Activated T-cell treated with anti-CD3 and anti-CD28 coated beads, Interleukin-2, amount 50 U/mL, for 4 hours (primary cell): Measurements from ENCODE around the gene RRP1. TPM values are rescaled to one million over a fixed set of nuclear protein-coding genes. Genes with fewer than 3 reads are reported as not detected.
"Not testable (repeated sequence)": the region's sequence is repeated elsewhere in the genome, so short reads cannot be mapped to it uniquely, and the experiment has no call there.

ENCODE experiments used
- ATAC-seq, 2 donors: fragments of 200-7000 bp; cut with Tn5 transposase; one replicate each; pipeline ENCODE4 v1.10.0; 2021
- DNase-seq: peaks from one replicate; pipeline ENCODE4 v3.0.0-alpha.2; 2020
- H3K27me3 Mint-ChIP-seq: one replicate; pipeline ENCODE4 v1.8.0; 2021; ENCODE audit warnings: low read depth, mixed read lengths
- H3K36me3 Mint-ChIP-seq: one replicate; pipeline ENCODE4 v1.8.0; 2022; ENCODE audit warnings: mixed read lengths; ENCODE audit not compliant: insufficient read depth
- H3K4me1 Mint-ChIP-seq: one replicate; pipeline ENCODE4 v1.8.0; 2021; ENCODE audit warnings: low read depth, mixed read lengths
- H3K4me3 Mint-ChIP-seq: one replicate; pipeline ENCODE4 v1.8.0; 2021; ENCODE audit warnings: mild to moderate bottlenecking, moderate library complexity, mixed read lengths
- H3K9me3 Mint-ChIP-seq: one replicate; pipeline ENCODE4 v1.8.0; 2021; ENCODE audit warnings: mixed read lengths
- total RNA-seq, 3 donors: library from RNA; stranded (reverse); gene quantifications; one replicate each; pipeline ENCODE4 v1.2.1, GENCODE V29; 2021

RRP1 gene
- total RNA-seq, 3 donors from 2014 or later = 132 to 139 (median 136) TPM

DNA sequence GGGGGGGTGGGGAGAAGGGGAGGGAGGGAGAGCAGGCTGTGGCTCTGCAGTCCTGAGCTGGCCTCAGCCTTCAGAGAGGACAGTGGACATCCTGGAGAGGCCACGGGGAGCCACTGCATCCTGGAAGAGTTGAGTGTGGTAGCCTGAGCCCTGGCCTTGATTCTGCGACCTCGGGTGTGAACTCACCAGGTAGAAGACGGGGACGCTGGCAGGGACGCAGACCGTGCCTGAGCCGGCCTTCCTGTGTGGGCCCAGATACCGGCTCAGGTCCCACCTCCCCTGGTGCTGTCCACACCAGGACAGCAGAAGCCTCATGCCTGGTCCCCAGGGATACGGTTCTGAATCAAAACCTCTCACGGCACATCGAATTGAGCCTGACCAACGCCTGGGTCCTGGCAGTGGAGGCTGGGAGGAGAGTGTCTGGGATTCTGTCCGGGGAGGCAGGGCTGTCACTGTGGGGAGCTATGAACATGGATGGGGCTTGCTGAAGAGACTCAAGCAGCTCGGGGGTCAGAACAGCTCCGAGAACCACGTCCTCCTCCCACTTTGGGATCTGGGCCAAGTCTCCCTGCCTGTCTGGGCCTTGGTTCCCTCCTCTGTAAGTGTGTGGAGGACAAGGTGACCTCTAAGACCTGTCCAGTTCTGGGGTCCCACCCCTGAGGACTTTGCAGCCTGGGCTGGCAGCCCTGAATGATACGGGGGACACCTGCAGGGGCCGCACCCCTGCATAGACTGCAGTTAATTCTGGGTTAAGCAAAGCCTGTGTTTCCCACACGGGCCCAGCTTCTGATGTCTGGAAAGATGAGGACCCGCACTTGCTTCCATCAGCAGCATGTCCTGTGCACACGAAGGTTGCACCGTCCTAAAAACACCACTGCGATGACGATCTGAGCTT, 30.4 kb downstream of the RRP1 start:
- DNase-seq = no peak
- no peak for ATAC-seq
- no peak overlapping the region for H3K4me3 Mint-ChIP-seq
- peaks cover 7% of the 10 kb centered on the region for H3K9me3 Mint-ChIP-seq
- H3K4me1 Mint-ChIP-seq = no peaks in the 10 kb centered on the region
- H3K36me3 Mint-ChIP-seq = peaks cover 5% of the 10 kb centered on the region
- H3K27me3 Mint-ChIP-seq = peaks cover 2% of the 10 kb centered on the region

DNA sequence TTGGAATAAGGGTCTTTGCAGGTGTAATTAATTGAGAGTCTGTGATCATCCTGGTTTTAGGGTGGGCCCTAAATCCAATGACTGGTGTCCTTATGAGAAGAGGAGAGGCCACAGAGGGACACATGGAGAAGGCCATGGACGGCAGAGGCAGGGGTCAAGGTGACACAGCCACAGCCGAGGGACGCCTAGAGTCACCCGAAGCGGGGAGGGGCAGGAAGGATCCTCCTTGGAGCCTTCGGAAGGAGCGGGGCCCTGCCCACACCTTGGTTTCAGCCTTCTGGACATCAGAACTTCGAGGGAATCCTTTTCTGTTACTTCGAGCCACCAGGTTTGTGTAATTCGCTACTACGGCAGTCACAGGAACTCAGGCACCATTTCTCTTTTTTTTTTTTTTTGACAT, 31.1 kb downstream of the RRP1 start:
- no peak for DNase-seq
- no peak for ATAC-seq
- Mint-ChIP-seq H3K4me1 (no peaks in the 10 kb centered on the region), H3K4me3 (no peak overlapping the region), H3K36me3 (peaks cover 5% of the 10 kb centered on the region), H3K27me3 (peaks cover 1% of the 10 kb centered on the region), H3K9me3 (peaks cover 7% of the 10 kb centered on the region)

DNA sequence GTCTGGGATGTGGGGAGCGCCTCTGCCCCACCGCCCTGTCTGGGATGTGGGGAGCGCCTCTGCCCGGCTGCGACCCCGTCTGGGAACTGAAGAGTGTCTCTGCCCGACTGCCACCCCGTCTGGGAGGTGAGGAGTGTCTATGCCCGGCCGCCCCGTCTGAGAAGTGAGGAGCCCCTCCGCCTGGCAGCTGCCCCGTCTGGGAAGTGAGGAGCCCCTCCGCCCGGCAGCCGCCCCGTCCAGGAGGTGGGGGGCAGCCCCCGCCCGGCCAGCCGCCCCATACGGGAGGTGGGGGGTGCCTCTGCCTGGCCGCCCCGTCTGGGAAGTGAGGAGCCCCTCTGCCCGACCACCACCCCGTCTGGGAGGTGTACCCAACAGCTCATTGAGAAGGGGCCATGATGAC, 32.8 kb downstream of the RRP1 start:
- H3K4me1 Mint-ChIP-seq, H3K4me3 Mint-ChIP-seq, DNase-seq, H3K9me3 Mint-ChIP-seq, H3K27me3 Mint-ChIP-seq, H3K36me3 Mint-ChIP-seq, ATAC-seq: not testable (repeated sequence)

DNA sequence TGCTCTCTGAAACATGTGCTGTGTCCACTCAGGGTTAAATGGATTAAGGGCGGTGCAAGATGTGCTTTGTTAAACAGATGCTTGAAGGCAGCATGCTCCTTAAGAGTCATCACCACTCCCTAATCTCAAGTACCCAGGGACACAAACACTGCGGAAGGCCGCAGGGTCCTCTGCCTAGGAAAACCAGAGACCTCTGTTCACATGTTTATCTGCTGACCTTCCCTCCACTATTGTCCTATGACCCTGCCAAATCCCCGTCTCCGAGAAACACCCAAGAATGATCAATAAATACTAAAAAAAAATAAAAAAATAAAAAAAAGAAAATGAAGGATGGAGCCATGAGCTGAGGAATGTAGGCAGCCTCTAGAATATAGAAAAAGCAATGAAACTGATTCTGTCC, 33.4 kb downstream of the RRP1 start:
- H3K27me3 Mint-ChIP-seq, H3K4me1 Mint-ChIP-seq, H3K9me3 Mint-ChIP-seq, ATAC-seq, DNase-seq, H3K36me3 Mint-ChIP-seq, H3K4me3 Mint-ChIP-seq: not testable (repeated sequence)

DNA sequence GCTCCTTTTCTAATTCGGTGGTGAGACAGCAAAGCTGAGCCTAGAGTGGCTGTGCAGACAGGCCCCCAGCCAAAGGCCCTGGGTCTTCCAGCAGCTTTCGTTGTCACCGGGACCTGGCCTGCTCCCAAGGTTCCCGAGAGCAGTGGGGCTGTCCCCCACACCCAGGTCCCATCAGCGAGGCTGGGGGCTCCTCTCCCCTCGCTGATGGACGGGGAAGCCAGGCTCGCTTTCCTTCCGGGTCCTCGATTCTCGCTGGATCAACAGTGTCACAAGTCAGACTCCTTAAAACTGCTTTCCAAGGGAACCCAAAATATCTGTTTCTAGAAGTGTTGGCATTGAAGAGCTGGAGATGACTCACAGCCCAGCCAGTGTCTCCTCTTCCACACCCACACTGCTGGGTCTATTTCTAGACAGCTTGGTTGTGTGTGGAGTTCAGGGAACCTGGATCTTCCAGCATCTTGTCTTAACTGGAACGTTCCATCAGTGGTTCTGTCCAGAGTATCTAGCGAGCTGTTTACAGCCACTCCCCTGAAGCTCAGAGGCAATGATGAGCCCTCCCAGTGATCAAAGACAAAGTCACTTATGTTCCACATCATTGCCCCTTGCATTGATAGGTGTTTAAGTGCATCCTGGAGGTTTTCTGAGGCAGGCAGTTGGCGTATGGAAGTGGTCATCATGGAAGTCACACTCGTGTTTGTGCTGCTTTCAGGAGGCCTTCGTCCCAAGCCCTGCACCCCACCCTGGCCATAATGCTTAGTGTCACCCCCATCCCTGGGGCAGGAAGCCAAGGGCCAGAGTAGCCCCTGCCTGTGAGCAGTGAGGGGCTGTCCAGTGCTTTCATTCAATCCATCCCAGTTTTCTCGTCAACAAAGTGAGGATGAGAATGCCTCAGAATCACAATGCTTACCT, 35.2 kb downstream of the RRP1 start:
- Mint-ChIP-seq H3K4me3 (no peak overlapping the region), H3K9me3 (no peaks in the 10 kb centered on the region), H3K36me3 (no peaks in the 10 kb centered on the region), H3K4me1 (no peaks in the 10 kb centered on the region), H3K27me3 (peaks cover 6% of the 10 kb centered on the region)
- peak in 1 of 2 donors; percentile 54 for ATAC-seq
- no peak for DNase-seq

DNA sequence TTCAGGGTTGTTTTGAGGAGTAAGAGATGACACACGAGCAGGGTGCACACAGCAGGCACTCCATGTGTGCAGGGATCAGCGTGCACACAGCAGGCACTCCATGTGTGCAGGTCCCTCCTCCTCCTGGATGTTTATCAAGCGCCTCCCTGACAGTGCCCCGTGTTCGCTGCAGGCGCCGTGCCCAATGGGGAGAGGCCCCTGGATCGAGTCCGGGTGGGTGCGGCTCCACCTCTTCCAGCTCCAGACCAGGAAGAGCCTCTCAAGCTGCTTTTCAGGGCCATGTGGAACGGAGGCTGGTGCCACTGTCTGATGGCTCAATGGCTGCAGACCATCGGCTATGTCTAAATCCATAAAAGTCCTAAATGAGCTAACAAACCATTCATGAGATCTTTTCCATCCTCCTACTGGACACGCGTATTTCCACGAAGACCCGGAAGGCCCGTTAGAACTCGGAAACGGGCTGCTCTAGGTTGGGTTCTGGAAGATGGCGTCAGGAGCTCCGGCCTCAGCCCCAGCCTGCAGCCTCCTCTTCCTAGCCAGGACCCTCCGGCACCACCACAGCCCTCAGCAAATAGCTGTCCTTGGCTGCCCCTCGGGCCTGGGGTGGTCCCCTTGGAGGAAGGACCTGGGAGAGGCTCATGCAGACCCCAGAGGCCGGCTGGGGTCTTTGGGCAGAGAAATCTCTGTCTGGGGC, 36.0 kb downstream of the RRP1 start:
- DNase-seq (no peak), ATAC-seq (no peak)
- H3K9me3 Mint-ChIP-seq = no peaks in the 10 kb centered on the region
- H3K4me1 Mint-ChIP-seq = no peaks in the 10 kb centered on the region
- no peak overlapping the region for H3K4me3 Mint-ChIP-seq
- H3K36me3 Mint-ChIP-seq = no peaks in the 10 kb centered on the region
- peaks cover 6% of the 10 kb centered on the region for H3K27me3 Mint-ChIP-seq

DNA sequence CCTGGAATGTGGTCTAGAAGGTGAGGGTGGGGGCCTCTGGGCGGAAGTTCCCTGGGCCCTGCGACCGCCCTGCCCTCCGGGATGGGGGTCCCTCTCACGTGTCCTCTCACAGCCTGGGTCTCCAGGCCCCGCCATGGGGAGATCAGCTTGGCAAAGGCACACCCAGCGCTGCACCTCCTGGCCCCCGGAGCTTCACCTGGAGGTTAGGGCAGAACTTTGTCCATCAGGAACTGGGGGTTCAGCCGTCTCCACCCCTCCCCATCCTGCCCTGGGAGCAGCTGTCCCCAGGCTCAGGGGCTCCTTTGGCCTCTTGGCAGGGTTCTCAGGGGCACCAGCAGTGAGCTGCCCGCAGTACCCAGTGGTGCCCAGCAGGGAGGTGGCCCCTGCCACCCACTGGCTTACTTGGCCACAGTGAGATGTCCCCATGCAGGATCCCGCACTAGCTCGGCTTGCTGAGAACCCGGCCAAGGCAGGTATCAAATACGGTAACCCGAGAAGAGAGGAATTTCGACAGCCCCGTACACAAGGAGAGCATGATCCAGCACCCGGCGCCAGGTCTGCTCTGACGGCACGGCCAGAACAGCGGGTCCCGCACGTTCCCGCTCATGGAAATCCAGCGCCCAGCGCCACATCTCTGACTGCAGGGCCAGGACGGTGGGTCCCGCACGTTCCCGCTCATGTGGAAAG, 36.7 kb downstream of the RRP1 start:
- H3K27me3 Mint-ChIP-seq = peaks cover 8% of the 10 kb centered on the region
- H3K36me3 Mint-ChIP-seq = no peaks in the 10 kb centered on the region
- H3K4me1 Mint-ChIP-seq = no peaks in the 10 kb centered on the region
- H3K9me3 Mint-ChIP-seq = no peaks in the 10 kb centered on the region
- ATAC-seq (peak in 1 of 2 donors; percentile 49), DNase-seq (no peak)
- no peak overlapping the region for H3K4me3 Mint-ChIP-seq

DNA sequence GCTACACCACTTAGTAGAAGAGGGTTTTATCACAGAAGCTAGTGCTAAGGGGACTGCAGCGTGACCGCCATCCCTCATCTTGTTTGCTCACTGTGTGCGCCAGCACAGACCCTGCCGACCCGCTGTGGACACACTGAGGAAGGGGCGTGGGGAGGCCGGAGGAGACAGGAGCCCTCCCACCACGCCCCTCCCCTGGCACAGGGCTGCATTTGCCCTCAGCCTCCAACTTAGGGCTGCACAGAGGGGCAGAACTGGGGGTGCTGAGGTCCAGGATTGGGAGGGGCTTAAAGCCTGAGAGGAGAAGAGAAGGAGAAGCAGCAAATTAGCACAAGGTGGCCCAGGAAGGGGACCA, 37.2 kb downstream of the RRP1 start:
- no peak for DNase-seq
- no peaks in the 10 kb centered on the region for H3K9me3 Mint-ChIP-seq
- ATAC-seq = no peak
- H3K36me3 Mint-ChIP-seq = no peaks in the 10 kb centered on the region
- no peaks in the 10 kb centered on the region for H3K4me1 Mint-ChIP-seq
- H3K27me3 Mint-ChIP-seq = peaks cover 8% of the 10 kb centered on the region
- no peak overlapping the region for H3K4me3 Mint-ChIP-seq

DNA sequence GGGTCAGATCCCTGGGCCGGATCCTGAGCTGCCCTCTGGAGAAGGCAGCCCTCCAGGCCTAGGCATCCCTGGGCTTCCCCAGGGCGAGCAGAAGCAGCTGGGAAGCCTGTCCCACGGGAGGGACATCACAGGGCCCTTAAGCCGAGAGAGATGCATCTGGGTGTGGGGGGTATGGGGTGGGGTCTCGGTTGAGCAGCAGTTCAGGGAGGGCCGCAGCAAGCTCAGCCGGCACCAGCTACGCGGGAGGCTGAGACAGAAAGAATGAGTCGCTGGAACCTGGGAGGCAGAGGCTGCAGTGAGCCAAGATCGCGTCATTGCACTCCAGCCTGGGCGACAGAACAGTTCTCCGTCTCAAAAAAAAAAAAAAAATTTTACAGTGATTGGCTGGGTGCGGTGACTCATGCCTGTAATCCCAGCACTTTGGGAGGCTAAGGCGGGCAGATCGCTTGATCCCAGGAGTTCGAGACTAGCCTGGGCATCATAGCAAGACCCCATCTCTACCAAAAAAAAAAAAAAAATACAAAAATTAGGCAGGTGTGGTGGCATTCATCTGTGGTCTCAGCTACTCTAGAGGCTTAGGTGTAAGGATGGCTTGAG, 37.7 kb downstream of the RRP1 start:
- H3K4me1 Mint-ChIP-seq = no peaks in the 10 kb centered on the region
- ATAC-seq (peak in 1 of 2 donors; percentile 34), DNase-seq (no peak)
- H3K36me3 Mint-ChIP-seq = no peaks in the 10 kb centered on the region
- no peaks in the 10 kb centered on the region for H3K9me3 Mint-ChIP-seq
- H3K27me3 Mint-ChIP-seq = peaks cover 8% of the 10 kb centered on the region
- no peak overlapping the region for H3K4me3 Mint-ChIP-seq

DNA sequence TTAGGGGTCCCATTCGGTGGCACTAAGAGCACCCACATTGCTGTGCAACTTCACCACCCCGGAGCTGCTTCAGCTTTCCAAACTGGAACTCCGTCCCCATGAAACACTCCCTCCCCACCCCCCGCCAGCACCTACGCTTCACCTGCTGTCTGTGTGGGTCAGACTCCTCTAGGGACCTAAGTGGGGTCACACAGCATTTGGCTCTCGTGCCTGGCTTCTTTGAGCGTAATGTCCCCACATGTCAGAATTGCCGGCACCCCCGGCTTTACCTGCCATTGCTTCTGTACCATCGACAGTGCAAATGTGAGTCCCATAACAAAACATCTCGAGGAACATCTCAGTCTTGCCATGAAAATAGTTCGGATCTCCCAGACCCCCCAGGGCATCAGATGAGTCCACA, 39.8 kb downstream of the RRP1 start:
- ATAC-seq = no peak
- H3K4me1 Mint-ChIP-seq = no peaks in the 10 kb centered on the region
- peaks cover 26% of the 10 kb centered on the region for H3K27me3 Mint-ChIP-seq
- no peak for DNase-seq
- H3K36me3 Mint-ChIP-seq = no peaks in the 10 kb centered on the region
- H3K4me3 Mint-ChIP-seq = no peak overlapping the region
- H3K9me3 Mint-ChIP-seq = no peaks in the 10 kb centered on the region

DNA sequence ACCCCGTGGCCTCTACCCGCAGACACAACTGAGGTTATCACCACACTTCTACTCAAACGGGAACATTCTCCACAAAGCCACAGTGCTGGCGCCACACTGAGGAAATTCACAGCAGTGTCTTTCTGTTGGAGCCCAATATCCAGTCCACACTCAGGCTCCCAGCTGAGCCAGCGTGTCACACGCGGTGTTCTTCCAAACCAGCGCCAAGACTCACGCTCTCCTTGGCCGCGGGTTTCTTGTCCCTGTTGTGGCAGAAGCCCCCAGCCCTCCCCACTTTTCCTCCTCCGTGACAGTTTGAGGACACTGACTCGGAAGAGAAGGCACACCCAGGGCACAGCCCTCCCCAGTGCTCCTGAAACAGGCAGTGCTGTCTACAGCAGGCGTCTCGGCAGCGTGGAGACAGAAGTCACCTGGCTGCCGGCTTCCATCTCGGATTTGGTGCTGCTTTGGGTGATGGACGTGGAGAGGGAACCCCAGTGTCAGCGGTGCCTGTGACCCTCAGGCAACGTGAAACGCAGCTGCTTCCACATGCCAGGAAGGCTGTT, 40.3 kb downstream of the RRP1 start:
- no peaks in the 10 kb centered on the region for H3K36me3 Mint-ChIP-seq
- DNase-seq (no peak), ATAC-seq (no peak)

DNA sequence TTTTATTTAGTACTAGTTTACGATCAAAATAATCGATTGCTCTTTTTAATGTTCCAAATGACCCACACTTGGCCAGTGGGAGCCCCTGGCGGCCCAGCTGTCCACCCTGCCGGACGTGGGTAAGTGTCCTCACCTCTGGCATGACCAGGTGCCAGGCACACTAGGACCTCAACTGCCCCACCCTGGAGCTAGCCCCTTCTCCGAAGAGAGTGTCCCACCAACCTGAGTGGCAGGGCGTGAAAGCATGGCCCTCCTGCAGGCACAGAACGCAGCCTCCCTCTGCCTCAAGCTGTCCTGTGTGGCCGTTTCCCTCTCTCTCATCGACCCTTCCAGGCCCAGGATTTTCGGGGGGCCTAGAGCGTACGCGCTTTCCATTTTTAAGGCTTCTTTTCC, 42.8 kb downstream of the RRP1 start:
- Mint-ChIP-seq H3K9me3 (no peaks in the 10 kb centered on the region), H3K4me3 (no peak overlapping the region), H3K36me3 (no peaks in the 10 kb centered on the region), H3K4me1 (peaks cover 2% of the 10 kb centered on the region), H3K27me3 (peaks cover 43% of the 10 kb centered on the region)
- ATAC-seq = no peak
- DNase-seq = no peak

More for the DNA sequence above, 40.3 kb downstream of the RRP1 start:
- Mint-ChIP-seq H3K9me3 (no peaks in the 10 kb centered on the region), H3K4me3 (no peak overlapping the region), H3K4me1 (peaks cover 1% of the 10 kb centered on the region), H3K27me3 (peaks cover 29% of the 10 kb centered on the region)

DNA sequence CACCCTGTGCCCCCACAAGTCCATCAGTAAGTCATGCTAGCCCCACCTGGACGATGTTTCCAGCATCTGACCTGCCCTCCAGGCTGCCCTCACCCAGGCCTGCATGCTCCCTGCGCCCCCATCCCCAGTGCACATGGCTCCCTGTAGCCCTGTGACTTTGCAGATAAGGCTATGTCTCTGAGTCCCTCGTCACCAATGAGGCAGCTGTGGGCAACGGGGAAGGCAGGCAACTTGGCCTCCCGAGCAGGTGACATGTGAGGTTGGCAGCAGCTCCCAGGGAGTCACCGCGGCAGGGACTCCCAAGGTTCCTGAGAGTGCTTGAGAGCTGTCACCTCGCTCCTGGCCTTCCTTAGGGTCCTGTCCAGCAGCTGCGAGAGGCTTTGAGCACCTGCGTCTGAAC, 43.3 kb downstream of the RRP1 start:
- DNase-seq (no peak), ATAC-seq (no peak)
- Mint-ChIP-seq H3K36me3 (no peaks in the 10 kb centered on the region), H3K9me3 (no peaks in the 10 kb centered on the region), H3K4me1 (peaks cover 2% of the 10 kb centered on the region), H3K4me3 (no peak overlapping the region), H3K27me3 (peaks cover 44% of the 10 kb centered on the region)
